GM19099 (cell line): ENCODE data around the gene CLEC1A.

ENCODE experiments used
- POLR2A ChIP-seq: IDR thresholded peaks from 3 replicates; pipeline ENCODE4 v1.6.1; 2011; ENCODE audit warnings: low read depth; ENCODE audit not compliant: insufficient read length; ENCODE audit errors: extremely low read depth

The CLEC1A gene

GRCh38 chr12:10098791-10099190 is at the start of gene CLEC1A:
CLEC1A (minus strand) TSS chr12:10098985; CDS start chr12:10098922, 63 bp downstream.
- no peak for TF ChIP-seq POLR2A

GRCh38 chr12:10147714-10148403 is 49.1 kb upstream of the CLEC1A start:
- no peak for TF ChIP-seq POLR2A

GRCh38 chr12:10142976-10143589 is 44.3 kb upstream of the CLEC1A start:
- TF ChIP-seq POLR2A, result no peak

- TF ChIP-seq POLR2A, result no peak
Measured at GRCh38 chr12:10140001-10140400, 41.2 kb upstream of the CLEC1A start.

- TF ChIP-seq POLR2A, result no peak
Measured at GRCh38 chr12:10136637-10137205, 37.9 kb upstream of the CLEC1A start.

- no peak for TF ChIP-seq POLR2A
Measured at GRCh38 chr12:10135126-10135525, 36.3 kb upstream of the CLEC1A start.

- TF ChIP-seq POLR2A, result no peak
Measured at GRCh38 chr12:10132850-10133370, 34.1 kb upstream of the CLEC1A start.

GRCh38 chr12:10131111-10131690 is 32.4 kb upstream of the CLEC1A start:
- no peak for TF ChIP-seq POLR2A

GRCh38 chr12:10130042-10130441 is 31.3 kb upstream of the CLEC1A start, which contains the start of gene CLEC7A:
CLEC7A (minus strand) TSS chr12:10130199; CDS start chr12:10130082, 117 bp downstream.
- no peak for TF ChIP-seq POLR2A

- no peak for TF ChIP-seq POLR2A
Measured at GRCh38 chr12:10128687-10129086, 29.9 kb upstream of the CLEC1A start.

- no peak for TF ChIP-seq POLR2A
Measured at GRCh38 chr12:10126413-10126812, 27.6 kb upstream of the CLEC1A start.

GRCh38 chr12:10122689-10123088 is 23.9 kb upstream of the CLEC1A start:
- no peak for TF ChIP-seq POLR2A

GRCh38 chr12:10121278-10121677 is 22.5 kb upstream of the CLEC1A start:
- no peak for TF ChIP-seq POLR2A

GRCh38 chr12:10119066-10119465 is 20.3 kb upstream of the CLEC1A start:
- no peak for TF ChIP-seq POLR2A

- TF ChIP-seq POLR2A, result no peak
Measured at GRCh38 chr12:10115890-10116289, 17.1 kb upstream of the CLEC1A start.
